Regular cardiac myocyte (primary cell): ENCODE data around the gene ESYT2. TPM values are rescaled to one million over a fixed set of nuclear protein-coding genes. Genes with fewer than 3 reads are reported as not detected.

Experiments
- total RNA-seq: library from RNA; depleted of rRNA; stranded (reverse); fragments of >200 nt; gene quantifications from 2 replicates; pipeline ENCODE4 v1.2.3, GENCODE V29; 2014

The ESYT2 gene
- 88.0 and 152 TPM in 2 replicates for total RNA-seq

GRCh38 chr7:158829342-158830210, at the start of gene ESYT2:
Gene ESYT2 (minus strand): TSS chr7:158829509. CDS start chr7:158829418, 91 bp downstream.

GRCh38 chr7:158704524-158705233, 124.6 kb downstream of the ESYT2 start, which contains the start of gene NCAPG2:
Gene NCAPG2 (minus strand): TSS chr7:158704804. CDS start chr7:158701899, 2,905 bp downstream.

Other genes starting within 250 kb of the ESYT2 start
- 0.77 and 1.7 TPM in 2 replicates for gene PTPRN2, start 241.7 kb downstream of the ESYT2 start, total RNA-seq
- 10.4 and 35.9 TPM in 2 replicates for gene NCAPG2, start 124.7 kb downstream of the ESYT2 start, total RNA-seq
- 8.1 and 11.8 TPM in 2 replicates for gene DYNC2I1, start 27.0 kb upstream of the ESYT2 start, total RNA-seq